BLaER1 treated with 17β-estradiol and CSF1 and Interleukin-3, amounts not matched to agents 10 nM and 100 nM (cell line): ENCODE results near the gene THSD7A.

Experiments
- H3K27ac ChIP-seq, 11 experiments: shearing (Covaris generic); formaldehyde crosslinking; 2 replicates each; pipeline ENCODE4 v1.8.1; 2022
- H3K27me3 ChIP-seq, 11 experiments: shearing (Covaris generic); formaldehyde crosslinking; 2 replicates each; pipeline ENCODE4 v1.8.1; 2022
- H3K36me3 ChIP-seq, 11 experiments: shearing (Covaris generic); formaldehyde crosslinking; 2 replicates each; pipeline ENCODE4 v1.8.1; 2022
- H3K4me1 ChIP-seq, 10 experiments: shearing (Covaris generic); formaldehyde crosslinking; 2 replicates each; pipeline ENCODE4 v1.8.1; 2022
- H3K4me2 ChIP-seq, 11 experiments: shearing (Covaris generic); formaldehyde crosslinking; 2 replicates each; pipeline ENCODE4 v1.8.1; 2022
- H3K4me3 ChIP-seq, 10 experiments: shearing (Covaris generic); formaldehyde crosslinking; 2 replicates each; pipeline ENCODE4 v1.8.1; 2022
- H3K9ac ChIP-seq, 11 experiments: shearing (Covaris generic); formaldehyde crosslinking; 2 replicates each; pipeline ENCODE4 v1.8.1; 2022
- H3K9me3 ChIP-seq, 11 experiments: shearing (Covaris generic); formaldehyde crosslinking; replicated peaks in 1 of 11; 2 replicates each; pipeline ENCODE4 v1.8.1; 2022
- H4K20me1 ChIP-seq, 11 experiments: shearing (Covaris generic); formaldehyde crosslinking; 2 replicates each; pipeline ENCODE4 v1.8.1; 2022
- Cebpa-rat ChIP-seq, 11 experiments: shearing (Covaris generic); IDR thresholded peaks; 2 replicates each; pipeline ENCODE4 v1.8.1; 2022

The THSD7A gene

GRCh38 chr7:11591055-11591633 is 240.9 kb downstream of the THSD7A start:
- Histone ChIP-seq H3K4me1 (peaks cover 0 to 7% (median 6%) of the 10 kb centered on the region in 10 experiments; a peak in 3 of 20 replicates), H3K4me3 (no peak overlapping the region), H3K4me2 (no peak overlapping the region; a peak in 1 of 22 replicates), H3K36me3 (no peaks in the 10 kb centered on the region), H3K27me3 (no peaks in the 10 kb centered on the region), H3K9ac (no peak overlapping the region), H3K9me3 (no peaks in the 10 kb centered on the region), H4K20me1 (no peaks in the 10 kb centered on the region), H3K27ac (no peak overlapping the region)
- TF ChIP-seq Cebpa-rat (IDR thresholded peaks at IDR 0.05), result no peak

GRCh38 chr7:11589251-11589650 is 242.7 kb downstream of the THSD7A start:
- no peaks in the 10 kb centered on the region for H3K27me3 ChIP-seq
- H3K4me2 ChIP-seq, result no peak overlapping the region
- H3K9ac ChIP-seq, result no peak overlapping the region
- H3K9me3 ChIP-seq, result no peaks in the 10 kb centered on the region
- H3K36me3 ChIP-seq, result no peaks in the 10 kb centered on the region
- no peaks in the 10 kb centered on the region for H4K20me1 ChIP-seq
- no peak overlapping the region for H3K27ac ChIP-seq
- peaks cover 0 to 7% (median 6%) of the 10 kb centered on the region in 10 experiments; a peak in 3 of 20 replicates for H3K4me1 ChIP-seq
- no peak for TF ChIP-seq Cebpa-rat (IDR thresholded peaks at IDR 0.05)
- no peak overlapping the region for H3K4me3 ChIP-seq

GRCh38 chr7:11587814-11588213 is 244.2 kb downstream of the THSD7A start:
- no peak overlapping the region for H3K9ac ChIP-seq
- no peaks in the 10 kb centered on the region for H4K20me1 ChIP-seq
- no peaks in the 10 kb centered on the region for H3K9me3 ChIP-seq
- no peak overlapping the region for H3K4me3 ChIP-seq
- H3K36me3 ChIP-seq, result no peaks in the 10 kb centered on the region
- H3K27ac ChIP-seq, result no peak overlapping the region
- H3K4me1 ChIP-seq, result peaks cover 0 to 7% (median 6%) of the 10 kb centered on the region in 10 experiments; a peak in 3 of 20 replicates
- no peaks in the 10 kb centered on the region for H3K27me3 ChIP-seq
- TF ChIP-seq Cebpa-rat (IDR thresholded peaks at IDR 0.05), result no peak
- H3K4me2 ChIP-seq, result no peak overlapping the region

GRCh38 chr7:11587048-11587447 is 244.9 kb downstream of the THSD7A start:
- H3K9me3 ChIP-seq, result no peaks in the 10 kb centered on the region
- TF ChIP-seq Cebpa-rat (IDR thresholded peaks at IDR 0.05), result no peak
- H3K9ac ChIP-seq, result no peak overlapping the region
- H3K27ac ChIP-seq, result no peak overlapping the region
- no peaks in the 10 kb centered on the region for H3K36me3 ChIP-seq
- no peak overlapping the region for H3K4me2 ChIP-seq
- H3K4me1 ChIP-seq, result peaks cover 0 to 7% (median 5%) of the 10 kb centered on the region in 10 experiments; a peak in 3 of 20 replicates
- H4K20me1 ChIP-seq, result no peaks in the 10 kb centered on the region
- H3K4me3 ChIP-seq, result no peak overlapping the region
- no peaks in the 10 kb centered on the region for H3K27me3 ChIP-seq

- no peak overlapping the region for H3K27ac ChIP-seq
- H3K27me3 ChIP-seq, result no peaks in the 10 kb centered on the region
- no peak overlapping the region for H3K4me3 ChIP-seq
- H4K20me1 ChIP-seq, result no peaks in the 10 kb centered on the region
- no peak overlapping the region for H3K9ac ChIP-seq
- H3K36me3 ChIP-seq, result no peaks in the 10 kb centered on the region
- no peak overlapping the region for H3K4me2 ChIP-seq
- H3K9me3 ChIP-seq, result no peaks in the 10 kb centered on the region
- no peak for TF ChIP-seq Cebpa-rat (IDR thresholded peaks at IDR 0.05)
- no peaks in the 10 kb centered on the region; a peak in 1 of 20 replicates for H3K4me1 ChIP-seq
These were observed 247.5 kb downstream of the THSD7A start for GRCh38 chr7:11584406-11585031.

- no peak overlapping the region for H3K27ac ChIP-seq
- H3K9me3 ChIP-seq, result no peaks in the 10 kb centered on the region
- TF ChIP-seq Cebpa-rat (IDR thresholded peaks at IDR 0.05), result no peak
- H3K4me2 ChIP-seq, result peak overlapping the region in 7 of 11 experiments; percentile 0 to 47 (median 22); a peak in 7 of 22 replicates
- no peak overlapping the region for H3K9ac ChIP-seq
- no peaks in the 10 kb centered on the region for H4K20me1 ChIP-seq
- no peak overlapping the region for H3K4me3 ChIP-seq
- peaks cover 0 to 11% (median 9%) of the 10 kb centered on the region in 10 experiments; a peak in 8 of 20 replicates for H3K4me1 ChIP-seq
- H3K27me3 ChIP-seq, result no peaks in the 10 kb centered on the region
- H3K36me3 ChIP-seq, result no peaks in the 10 kb centered on the region
These were observed 252.9 kb downstream of the THSD7A start for GRCh38 chr7:11579141-11579540.

- no peaks in the 10 kb centered on the region for H3K27me3 ChIP-seq
These were observed 255.7 kb downstream of the THSD7A start for GRCh38 chr7:11576310-11576709.

GRCh38 chr7:11573128-11573750 is 258.8 kb downstream of the THSD7A start:
- H3K27me3 ChIP-seq, result no peaks in the 10 kb centered on the region
- H3K4me2 ChIP-seq, result no peak overlapping the region
- H3K27ac ChIP-seq, result no peak overlapping the region
- no peaks in the 10 kb centered on the region for H3K9me3 ChIP-seq
- no peak overlapping the region for H3K9ac ChIP-seq
- H3K4me1 ChIP-seq, result peaks cover 0 to under 1% (median 0%) of the 10 kb centered on the region in 10 experiments; a peak in 2 of 20 replicates
- TF ChIP-seq Cebpa-rat (IDR thresholded peaks at IDR 0.05), result no peak
- H3K4me3 ChIP-seq, result no peak overlapping the region
- H3K36me3 ChIP-seq, result no peaks in the 10 kb centered on the region
- no peaks in the 10 kb centered on the region for H4K20me1 ChIP-seq

More at GRCh38 chr7:11576310-11576709, 255.7 kb downstream of the THSD7A start:
- no peaks in the 10 kb centered on the region for H3K36me3 ChIP-seq
- no peaks in the 10 kb centered on the region for H4K20me1 ChIP-seq
- no peaks in the 10 kb centered on the region for H3K9me3 ChIP-seq
- H3K4me2 ChIP-seq, result no peak overlapping the region
- no peak overlapping the region for H3K27ac ChIP-seq
- no peak overlapping the region for H3K4me3 ChIP-seq
- peaks cover 0 to 11% (median 9%) of the 10 kb centered on the region in 10 experiments; a peak in 8 of 20 replicates for H3K4me1 ChIP-seq
- H3K9ac ChIP-seq, result no peak overlapping the region
- TF ChIP-seq Cebpa-rat (IDR thresholded peaks at IDR 0.05), result no peak

- no peak overlapping the region for H3K27ac ChIP-seq
These were observed 261.0 kb downstream of the THSD7A start for GRCh38 chr7:11570922-11571550.

More at GRCh38 chr7:11570922-11571550, 261.0 kb downstream of the THSD7A start:
- Histone ChIP-seq H3K9ac (no peak overlapping the region), H3K9me3 (no peaks in the 10 kb centered on the region), H3K27me3 (no peaks in the 10 kb centered on the region), H3K36me3 (no peaks in the 10 kb centered on the region), H4K20me1 (no peaks in the 10 kb centered on the region), H3K4me2 (no peak overlapping the region), H3K4me1 (no peaks in the 10 kb centered on the region), H3K4me3 (no peak overlapping the region)
- no peak for TF ChIP-seq Cebpa-rat (IDR thresholded peaks at IDR 0.05)
